Right cardiac atrium (tissue), 5 donors: ENCODE results near the gene CRYZL1. TPM values are rescaled to one million over a fixed set of nuclear protein-coding genes. Genes with fewer than 3 reads are reported as not detected.

ENCODE experiments used
- polyA plus RNA-seq: library from polyadenylated mRNA; stranded (reverse); fragments of 200-250 nt; gene quantifications from one replicate; pipeline ENCODE4 v1.2.3, GENCODE V29; 2013
- total RNA-seq, 4 donors: library from RNA; stranded (reverse); fragmentation: NEBNext Ultra II Directional; extraction: Animal tissue kit (Norgen Biotek cat#: 25700); gene quantifications; one replicate each; pipeline ENCODE4 v1.2.1, GENCODE V29; 2021
- donor health status: healthy with polysubstance abuse.
- donor health status: DM: no; HTN: yes; CAD: no.
- donor health status: DM: no; HTN: no; CAD: no.
- donor health status: DM: no; HTN: yes; CAD: no; lungs with severe emphysema.
- donor health status: DM: yes; HTN: yes; CAD: no.

The CRYZL1 gene
- total and polyA plus RNA-seq, 5 donors, result 25.0 to 37.5 (median 29.4) TPM

Other genes with a start within 250 kb of the CRYZL1 start
- gene IFNGR2, start 238.3 kb downstream of the CRYZL1 start, total RNA-seq, result 10 to 100 TPM; 37.5 to 47.4 (median 42.2) TPM
- gene IFNGR2, start 238.3 kb downstream of the CRYZL1 start, polyA plus RNA-seq, result 37.4 TPM
- gene TMEM50B, start 161.8 kb downstream of the CRYZL1 start, total RNA-seq, result 10 to 100 TPM; 38.8 to 49.3 (median 41.2) TPM
- gene TMEM50B, start 161.8 kb downstream of the CRYZL1 start, polyA plus RNA-seq, result 37.0 TPM
- 1 to 10 TPM; 3.8 to 6.0 (median 5.7) TPM for gene DNAJC28, start 150.0 kb downstream of the CRYZL1 start, total RNA-seq
- gene DNAJC28, start 150.0 kb downstream of the CRYZL1 start, polyA plus RNA-seq, result 6.2 TPM
- 10 to 100 TPM; 28.6 to 47.4 (median 31.3) TPM for gene GART, start 99.6 kb downstream of the CRYZL1 start, total RNA-seq
- 12.7 TPM for gene GART, start 99.6 kb downstream of the CRYZL1 start, polyA plus RNA-seq
- 100 to 1,000 TPM; 162 to 204 (median 178) TPM for gene SON, start 98.7 kb downstream of the CRYZL1 start, total RNA-seq
- 91.2 TPM for gene SON, start 98.7 kb downstream of the CRYZL1 start, polyA plus RNA-seq
- gene DONSON, start 53.1 kb downstream of the CRYZL1 start, total RNA-seq, result 1 to 10 TPM; 4.2 to 5.9 (median 5.4) TPM
- gene DONSON, start 53.1 kb downstream of the CRYZL1 start, polyA plus RNA-seq, result 3.9 TPM
- 10 to 100 TPM; 63.4 to 83.6 (median 70.6) TPM for gene ITSN1, start 760 bp upstream of the CRYZL1 start, total RNA-seq
- gene ITSN1, start 760 bp upstream of the CRYZL1 start, polyA plus RNA-seq, result 32.8 TPM